HG03280 (cell line): ENCODE results near the gene ADCY7.

ENCODE experiments used
- ATAC-seq: cut with Tn5 transposase; IDR thresholded peaks from one replicate; pipeline ENCODE4 v1.9.1; 2021; ENCODE audit warnings: mild to moderate bottlenecking, moderate library complexity; ENCODE audit not compliant: unreplicated experiment

Gene ADCY7

DNA sequence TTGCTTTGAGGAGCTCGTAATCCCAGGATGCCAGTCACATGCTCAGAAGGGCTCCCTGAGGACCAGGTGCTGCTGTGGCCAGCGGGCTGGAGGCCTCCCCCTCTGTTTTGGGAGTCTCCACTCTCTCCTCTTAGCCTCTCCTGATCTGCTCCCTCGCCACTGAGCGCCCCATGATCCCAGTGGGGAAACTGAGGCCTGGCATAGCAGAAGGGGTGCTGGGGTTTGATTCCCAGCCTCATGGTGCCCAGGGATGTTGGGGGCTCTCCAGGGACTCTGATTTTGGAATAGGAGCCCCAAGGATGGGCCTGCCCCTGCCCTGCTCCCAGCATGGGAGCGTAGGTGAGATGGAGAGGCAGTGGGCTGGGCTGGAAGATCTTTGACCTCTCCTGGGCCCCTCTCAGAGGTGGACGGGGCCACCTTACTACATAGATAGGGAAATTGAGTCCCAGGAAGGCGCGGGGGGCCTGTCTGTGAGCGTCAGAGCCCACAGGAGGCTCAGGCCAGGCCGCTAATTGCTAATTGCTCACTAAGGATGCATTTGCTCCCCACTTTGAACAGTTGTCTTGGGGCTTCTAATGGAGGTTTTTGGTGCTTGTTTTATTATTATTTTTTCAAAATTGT is 525 bp upstream of the ADCY7 start:
- ATAC-seq, result no peak

DNA sequence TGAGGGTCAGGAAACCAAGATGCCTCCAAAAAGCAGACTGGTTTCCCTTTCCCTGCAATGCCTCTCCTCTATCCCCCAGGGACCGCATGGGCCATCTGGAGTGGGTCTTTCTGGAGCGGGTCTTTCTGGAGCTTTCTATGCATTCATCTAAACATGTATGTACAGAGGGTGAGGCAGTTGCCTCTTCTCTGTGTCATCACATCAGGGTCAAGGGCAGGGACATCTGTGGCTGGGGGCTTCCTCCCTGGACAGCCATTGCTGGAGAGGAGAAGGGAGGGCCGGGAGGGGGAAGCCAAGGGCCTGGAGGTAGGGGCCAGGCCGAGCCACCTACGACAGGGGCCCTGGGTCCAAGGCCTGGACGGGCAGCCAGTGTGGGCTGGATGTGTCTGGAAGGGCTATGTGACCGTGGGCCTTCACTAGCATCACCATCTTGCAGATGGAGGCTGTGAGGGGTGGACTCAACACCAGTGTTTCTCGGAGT is 840 bp downstream of the ADCY7 start:
- ATAC-seq, result no peak

DNA sequence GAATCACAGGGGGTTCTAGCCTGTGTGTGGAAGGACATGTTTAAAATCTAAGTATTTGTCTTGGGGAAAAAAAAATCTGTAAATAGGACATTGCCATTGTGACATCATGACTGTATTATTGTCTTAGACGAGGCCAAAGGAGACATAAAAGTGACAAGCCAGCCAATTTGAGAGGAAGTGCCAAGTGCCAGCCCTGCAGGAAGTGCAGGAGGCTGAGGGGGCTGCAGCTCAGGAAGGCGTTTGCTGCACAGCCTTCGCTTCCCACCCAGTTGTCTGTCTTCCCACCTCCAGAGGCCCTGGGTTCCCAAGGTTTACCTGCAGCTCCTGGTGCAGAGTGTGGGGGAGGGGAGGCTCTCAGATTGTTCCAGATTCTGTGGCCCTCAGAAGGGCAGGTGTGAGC is 1.3 kb downstream of the ADCY7 start:
- no peak for ATAC-seq

DNA sequence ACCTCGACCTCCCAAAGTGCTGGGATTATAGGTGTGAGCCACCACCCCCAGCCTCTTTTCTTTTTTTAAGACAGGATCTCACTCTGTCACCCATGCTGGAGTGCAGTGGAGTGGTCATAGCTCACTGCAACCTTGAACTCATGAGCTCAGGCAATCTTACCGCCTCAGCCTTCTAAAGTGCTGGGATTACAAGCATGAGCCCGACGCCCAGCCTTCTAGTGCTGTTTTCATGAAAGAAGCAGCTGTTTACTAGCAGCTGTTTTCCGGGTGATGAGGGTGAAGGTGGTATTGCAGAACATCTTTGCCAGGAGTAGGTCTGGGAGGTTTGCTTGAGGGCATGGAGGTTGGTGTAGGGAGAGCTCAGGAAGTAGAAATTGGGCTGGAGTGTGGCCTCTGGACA is 2.0 kb downstream of the ADCY7 start:
- ATAC-seq, result no peak

DNA sequence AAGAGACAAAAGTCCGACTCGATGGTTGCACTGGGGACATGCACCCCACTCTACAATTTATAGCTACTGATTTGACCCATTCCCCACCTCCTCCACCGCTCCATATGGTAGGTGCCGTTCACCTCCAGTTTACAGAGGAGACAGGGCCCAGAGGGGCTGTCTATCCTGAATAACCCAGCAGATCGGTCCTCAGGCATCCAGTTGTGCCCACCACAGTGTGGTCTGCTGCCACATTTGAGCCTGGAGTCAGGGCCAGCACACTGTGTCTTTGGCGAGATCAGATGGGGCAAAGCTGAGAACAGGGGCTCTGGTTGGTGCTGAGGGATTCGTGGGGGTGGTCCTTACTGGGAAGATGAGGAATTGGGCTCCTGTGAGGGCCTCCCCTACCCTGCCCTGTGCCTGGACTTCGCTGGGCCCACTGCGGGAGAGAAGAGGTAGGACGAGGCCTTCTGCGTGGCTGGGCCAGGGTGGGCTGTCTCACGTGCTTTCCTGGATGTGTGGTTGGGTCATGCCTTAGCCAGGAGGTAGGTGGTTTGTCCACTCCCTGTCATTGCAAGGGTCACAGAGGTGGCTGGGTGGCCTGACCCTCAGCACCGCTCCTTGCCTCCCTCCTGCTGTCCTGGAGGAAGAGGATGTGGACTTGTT is 2.8 kb downstream of the ADCY7 start:
- no peak for ATAC-seq

DNA sequence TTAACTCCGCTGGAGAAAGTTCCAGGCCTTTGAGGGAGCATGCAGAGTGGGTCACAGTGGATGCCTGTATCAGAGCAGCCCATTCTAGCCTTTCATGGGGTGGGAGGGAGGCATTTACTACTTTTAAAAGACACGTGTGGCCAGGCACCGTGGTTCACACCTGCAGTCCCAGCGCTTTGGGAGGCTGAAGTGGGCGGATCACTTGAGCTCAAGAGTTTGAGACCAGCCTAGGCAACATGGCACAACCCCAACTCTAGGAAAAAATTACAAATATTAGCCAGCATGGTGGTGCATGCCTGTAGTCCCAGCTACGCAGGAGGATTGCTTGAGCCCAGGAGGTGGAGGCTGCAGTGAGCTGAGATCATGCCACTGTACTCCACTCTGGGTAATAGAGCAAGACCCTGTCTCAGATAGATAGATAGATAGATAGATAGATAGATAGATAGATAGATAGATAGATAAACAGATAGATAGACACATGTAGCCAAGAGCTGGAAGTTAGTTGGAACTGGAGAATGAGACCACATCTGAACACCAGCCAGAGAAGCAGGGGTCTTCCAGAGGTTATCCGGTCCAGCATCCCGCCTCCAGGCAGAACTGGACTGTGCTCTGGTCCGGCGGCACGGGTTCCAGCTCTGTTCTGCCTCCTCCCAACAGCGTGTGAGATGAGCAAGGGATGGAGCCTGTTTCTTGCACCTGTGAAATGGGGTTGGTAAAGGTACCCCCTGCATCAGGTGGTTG is 3.6 kb downstream of the ADCY7 start:
- no peak for ATAC-seq

DNA sequence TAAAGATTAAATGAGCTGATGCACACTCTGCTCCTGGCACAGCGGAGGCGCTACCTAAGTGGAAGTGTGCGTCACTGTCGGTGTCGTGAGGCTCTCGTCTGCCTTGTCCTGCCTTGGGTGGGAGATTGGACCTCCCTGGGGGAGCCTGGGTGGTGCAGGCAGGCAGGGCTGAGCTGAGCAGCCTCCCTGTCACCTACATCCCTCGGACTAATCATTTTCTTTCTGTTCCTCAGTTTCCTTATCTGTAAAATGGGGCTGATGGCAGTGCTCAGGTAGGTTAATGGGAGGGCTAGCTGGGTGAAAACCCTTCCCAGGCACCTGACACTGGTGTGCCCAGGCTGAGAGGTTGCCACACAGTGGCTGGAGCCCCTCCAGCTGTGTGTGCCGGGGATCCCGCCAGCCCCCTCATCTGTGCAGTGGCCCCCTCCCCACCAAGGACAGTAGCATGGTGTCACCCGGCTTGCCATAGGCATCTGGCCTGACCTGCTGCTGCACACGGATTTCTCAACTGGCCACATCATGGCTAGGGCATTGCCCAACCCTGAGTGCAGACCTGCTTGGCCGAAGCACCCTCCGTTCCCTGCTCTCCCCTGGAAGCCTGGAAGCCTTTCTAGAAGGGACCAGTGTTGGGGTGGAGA is 4.3 kb downstream of the ADCY7 start:
- no peak for ATAC-seq

DNA sequence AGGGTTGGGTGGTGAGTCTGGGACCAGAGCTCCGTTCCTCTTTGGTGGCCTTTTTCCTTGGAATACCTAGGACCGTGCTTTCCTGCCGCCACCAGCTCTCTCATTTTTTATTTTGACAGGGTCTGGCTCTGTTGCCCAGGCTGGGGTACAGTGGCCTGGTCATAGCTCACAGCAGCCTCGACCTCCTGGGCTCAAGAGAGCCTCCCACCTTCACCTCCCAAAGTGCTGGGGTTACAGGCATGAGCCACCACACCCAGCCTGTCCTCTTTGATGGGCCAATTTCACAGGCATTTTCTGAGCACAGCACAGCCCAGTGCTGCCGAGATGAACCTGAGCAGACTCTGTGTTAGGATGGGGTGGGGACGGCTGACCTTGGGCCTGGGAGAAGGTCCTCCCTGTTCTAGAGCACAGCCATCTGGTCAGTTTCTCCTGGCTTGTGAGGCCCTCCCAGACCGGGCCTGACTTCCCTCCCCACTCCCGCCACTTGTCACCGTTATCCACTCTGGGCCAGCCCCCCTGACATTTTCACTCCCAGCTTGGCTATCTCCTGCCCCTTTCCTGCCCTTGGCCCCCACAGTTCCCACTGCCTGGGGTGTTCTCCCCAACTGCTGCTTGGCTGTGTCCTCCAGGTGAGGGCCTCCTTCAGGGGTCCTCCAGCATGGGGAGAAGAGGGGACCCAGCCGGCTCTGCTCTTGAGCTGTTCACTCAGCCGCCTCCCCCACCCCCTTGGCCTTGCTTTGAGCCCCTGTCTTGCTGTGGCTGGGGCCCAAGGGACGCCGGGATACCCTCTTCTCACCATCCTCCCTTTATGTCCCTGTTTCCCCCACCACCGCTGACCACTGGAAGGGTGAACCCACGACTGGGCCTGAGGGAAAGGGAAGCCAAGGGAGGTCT is 5.0 kb downstream of the ADCY7 start:
- no peak for ATAC-seq

DNA sequence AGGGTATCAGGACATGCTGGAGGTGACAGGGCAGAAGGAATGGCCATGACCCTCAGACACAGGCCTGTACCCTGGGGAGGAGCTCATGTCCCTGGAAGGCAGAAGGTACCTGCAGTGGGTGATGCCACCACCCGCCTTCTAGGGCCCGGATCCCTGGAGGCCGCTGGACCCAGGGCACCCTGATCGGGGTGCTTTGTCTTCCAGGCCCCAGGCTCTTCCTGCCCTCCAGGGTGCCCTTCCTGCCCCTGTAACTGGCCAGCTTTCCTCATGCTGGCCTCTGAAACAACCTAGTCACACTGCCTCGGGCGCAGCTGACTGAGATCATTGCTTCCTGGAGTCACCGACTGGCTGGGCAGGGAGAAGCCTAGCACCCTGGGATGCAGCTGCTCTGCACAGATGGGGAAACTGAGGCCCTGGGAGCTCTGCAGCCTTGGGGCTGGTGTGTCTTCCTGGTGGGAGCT is 5.8 kb downstream of the ADCY7 start:
- ATAC-seq, result no peak

DNA sequence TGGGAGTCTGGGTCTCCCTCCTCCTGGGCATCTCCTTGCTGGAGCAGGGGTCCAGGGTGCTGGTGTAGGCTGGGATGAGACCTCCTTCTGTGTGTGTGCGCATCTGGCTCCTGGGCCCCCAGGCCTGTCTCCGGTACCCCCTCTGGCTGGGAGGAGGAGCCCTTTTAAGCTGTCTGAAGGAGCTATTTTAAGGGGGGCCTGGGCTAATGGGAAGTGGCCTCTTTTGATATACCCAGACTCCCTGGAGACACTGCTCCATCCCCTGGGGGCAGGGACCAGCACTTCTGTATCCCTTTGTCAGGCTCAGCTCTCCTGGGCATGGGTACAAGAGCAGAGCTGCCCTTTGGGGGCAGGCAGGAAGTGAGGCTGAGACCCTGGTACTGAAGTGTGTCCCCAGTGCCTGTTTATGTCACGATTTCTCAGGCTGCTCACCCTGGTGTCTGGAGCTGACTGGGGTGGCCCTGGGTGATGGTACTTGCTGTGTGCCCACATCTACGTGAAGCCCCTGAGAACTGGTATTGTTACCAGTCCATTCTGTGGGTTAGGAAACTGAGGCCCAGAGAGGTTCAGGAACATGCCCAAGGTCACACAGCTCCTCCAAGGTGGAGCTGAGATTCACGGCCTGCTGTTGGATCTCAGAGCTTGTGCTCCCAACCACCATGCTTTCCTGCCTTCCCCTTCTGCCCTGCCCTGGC is 6.5 kb downstream of the ADCY7 start:
- no peak for ATAC-seq

DNA sequence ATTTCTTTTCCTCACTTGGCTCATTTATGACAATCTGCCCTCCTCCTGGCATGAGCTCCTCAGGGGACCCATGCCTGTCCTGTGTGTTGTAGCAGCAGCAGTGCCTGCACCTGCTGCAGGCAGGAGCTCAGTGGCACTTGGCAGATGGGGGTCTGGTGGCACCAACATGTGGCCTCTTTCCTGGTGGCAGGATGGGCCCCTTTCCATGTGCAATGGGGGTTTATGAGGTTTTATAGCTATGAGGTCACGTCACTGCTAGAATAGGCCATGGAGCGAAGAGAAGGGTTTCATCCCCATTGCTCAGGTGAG is 7.0 kb downstream of the ADCY7 start:
- no peak for ATAC-seq

DNA sequence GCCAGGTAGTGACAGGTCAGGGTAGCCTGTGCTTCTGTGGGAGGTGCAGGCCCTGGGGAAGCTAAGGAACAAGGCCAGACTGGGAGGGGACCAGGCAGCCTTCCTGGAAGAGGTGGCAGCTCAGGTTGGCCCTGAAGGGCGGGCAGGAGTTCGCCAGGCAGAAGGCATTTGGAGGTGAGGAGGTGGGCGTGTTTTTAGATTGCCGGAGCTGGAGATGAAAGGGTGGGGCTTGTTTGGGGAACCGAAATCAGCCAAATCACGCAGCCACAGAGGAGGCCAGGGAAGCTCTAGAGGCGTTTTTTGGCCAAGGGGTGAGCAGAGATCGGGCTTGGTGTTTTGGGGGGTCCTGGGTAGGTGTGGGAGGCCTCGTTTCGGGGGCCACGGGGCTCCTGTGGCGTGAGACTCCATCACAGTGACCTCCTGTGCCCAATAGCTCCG is 7.6 kb downstream of the ADCY7 start:
- ATAC-seq, result peak; percentile 79

DNA sequence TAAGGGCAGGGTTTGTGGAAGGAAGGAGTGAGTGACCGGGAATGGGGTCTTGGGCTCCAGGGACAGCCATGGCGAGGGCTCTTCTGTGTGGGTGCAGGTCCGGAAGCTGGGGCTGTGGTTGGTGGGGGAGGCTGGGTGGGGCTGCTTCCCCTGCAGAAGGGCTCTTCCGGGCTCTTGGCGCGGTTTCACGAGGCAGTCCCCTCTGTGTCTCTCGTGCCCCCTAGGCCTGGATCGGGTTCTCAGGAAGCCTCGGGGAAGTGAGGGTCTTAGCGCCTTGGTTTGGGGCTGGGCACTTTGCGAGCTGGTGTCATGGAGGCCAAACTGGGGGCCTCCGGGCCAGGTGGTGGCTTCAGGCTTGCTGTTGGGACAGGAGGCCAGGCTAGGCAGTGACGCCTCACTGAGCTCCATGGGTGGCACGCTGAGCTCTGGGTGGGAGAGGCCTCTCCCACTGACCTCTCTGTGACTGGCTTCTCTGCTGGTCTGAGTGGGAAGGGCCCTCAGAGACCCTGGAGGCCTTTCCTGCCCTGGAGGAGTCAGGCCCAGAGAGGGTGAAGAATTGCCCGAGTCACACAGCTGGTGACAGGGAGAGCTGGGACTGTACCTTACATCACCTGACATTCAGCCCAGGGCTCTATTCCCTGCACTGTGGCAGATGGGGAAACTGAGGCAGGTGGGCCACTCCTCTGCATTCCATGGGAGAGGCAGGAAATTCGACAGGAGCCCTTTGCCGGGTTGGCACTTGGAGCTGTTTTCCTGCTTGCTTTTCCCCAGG is 8.2 kb downstream of the ADCY7 start:
- peak; percentile 32 for ATAC-seq

DNA sequence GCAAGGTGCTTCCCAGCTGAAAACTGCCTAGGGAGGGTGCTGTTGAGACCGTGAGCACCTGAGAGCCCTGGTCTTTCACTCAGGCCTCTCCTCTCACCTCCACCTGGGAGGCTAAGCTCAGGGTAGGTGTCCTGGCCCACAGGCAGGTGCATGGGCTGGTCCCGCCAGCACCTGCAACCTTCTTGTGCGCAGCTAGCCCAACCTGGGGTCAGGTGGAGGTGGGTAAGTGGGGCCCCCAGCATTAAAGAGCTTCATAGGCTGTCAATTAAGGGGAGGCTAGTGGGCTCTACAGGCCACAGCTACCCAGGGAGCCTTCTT is 8.7 kb downstream of the ADCY7 start:
- ATAC-seq, result no peak

DNA sequence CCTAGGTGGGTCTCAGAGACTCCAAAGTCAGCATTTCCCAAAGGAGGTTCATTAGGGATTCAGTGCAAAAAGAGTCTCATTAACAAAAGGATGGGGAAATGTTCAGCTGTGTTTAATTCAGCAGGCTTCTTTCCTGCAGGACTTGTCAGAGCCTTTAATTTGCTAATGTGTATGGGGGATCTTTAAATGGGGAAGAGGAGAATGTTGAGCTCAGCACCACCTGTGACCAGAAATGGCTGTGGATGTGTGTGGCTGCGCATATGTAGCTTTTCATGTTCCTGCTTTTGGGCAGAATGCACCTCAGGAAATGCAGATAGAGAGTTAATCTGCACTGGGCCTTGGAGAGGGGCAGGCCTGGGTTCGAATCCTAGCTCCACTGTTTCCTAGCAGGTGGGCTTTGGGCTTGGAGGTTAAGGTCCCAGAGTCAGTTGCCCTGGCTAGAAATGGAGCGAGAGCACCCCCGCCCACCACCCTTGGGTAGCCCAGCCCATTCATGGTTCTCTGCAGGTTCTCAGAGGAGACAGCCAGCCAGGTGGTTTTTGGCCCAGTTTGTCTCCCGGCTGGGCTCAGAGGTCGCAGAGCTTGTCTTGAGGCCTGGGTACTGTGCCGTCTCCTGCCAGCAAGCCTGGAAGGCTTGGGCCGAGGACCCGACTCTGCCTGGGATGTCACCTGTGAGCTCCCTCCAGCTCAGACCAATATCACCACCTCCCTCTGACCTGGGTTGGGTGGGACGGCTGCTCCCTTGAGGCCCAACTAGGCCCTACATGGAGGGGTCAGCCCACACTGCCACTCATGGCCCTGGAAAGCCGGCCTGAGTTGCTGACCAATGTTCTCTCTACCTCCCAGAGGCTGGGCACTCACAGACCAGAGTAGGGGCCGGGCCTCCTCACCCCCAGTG is 9.3 kb downstream of the ADCY7 start:
- no peak for ATAC-seq

DNA sequence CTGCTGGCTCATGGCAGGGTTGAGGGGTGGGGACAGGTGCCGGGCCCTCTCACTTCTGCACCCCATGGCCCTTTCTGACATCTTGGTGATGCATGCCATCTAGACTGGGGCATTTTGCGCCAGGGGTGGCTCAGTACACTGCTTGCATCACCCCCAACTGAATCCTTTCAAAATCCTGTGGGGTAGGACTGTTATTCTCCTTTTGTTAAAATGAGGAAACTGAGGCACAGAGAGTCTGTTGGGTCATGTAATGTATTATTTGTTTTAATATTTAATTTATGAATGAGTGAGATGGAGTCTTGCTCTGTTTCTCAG is 9.9 kb downstream of the ADCY7 start:
- ATAC-seq, result no peak

DNA sequence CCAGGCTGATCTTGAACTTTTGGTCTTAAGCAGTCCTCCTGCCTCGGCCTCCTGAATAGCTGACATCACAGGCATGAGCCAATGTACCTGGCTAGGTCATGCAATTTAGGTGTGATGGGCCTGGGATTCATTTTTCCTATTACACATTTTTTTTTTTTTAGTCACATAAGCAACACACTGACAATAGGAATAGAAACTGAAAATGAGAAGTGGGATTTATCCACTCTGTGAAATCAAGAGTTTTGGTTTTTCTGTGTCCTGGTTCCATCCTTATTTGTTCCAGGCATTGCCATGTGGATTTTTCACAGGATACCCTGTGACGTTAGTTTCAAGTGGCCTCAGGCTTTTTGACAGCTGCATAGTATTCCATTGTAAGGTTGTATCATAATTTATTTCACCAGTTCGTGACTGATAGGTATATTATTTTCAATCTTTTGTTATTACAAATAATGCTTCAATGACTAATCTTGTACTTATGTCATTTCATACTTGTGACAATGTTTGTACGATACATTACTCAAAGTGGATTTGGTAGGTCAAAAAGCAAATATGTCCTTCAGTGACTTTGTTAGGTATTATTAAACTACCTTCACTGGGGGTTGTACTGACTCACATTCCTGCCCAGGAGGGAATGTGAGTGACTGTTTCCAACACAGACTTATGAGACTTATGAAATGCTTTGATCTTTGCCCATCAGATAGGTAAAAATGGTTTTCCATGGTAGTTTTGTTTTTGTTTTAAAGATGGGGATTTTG is 10.6 kb downstream of the ADCY7 start:
- no peak for ATAC-seq

DNA sequence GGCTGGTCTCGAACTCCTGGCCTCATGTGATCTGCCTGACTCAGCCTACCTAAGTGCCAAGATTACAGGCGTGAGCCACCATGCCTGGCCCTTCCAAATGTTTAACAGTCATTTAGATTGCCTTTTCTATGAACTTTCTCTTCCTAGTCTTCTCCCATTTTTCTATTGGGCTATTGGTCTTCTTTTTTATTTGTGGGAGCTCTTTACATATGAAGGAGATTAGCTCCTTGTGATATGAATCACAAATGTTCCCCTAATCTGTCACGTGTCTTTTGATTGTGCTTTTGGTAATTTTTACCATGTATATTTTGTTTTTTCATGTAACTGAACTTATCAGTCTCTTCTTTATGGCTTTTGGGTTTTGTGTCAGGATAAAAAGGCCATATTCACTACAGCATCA is 11.9 kb downstream of the ADCY7 start:
- ATAC-seq, result no peak
